Right hindlimb (tissue), 1 donor: ENCODE results near the gene KIF26B.

Experiments used
- DNase-seq: peaks from one replicate; pipeline ENCODE4 v3.0.0-alpha.2; 2018

Gene KIF26B

GRCh38 chr1:245363461-245364200 is 208.8 kb downstream of the KIF26B start:
- peak; percentile 58 for DNase-seq

GRCh38 chr1:245365095-245366020 is 210.6 kb downstream of the KIF26B start:
- no peak for DNase-seq

- no peak for DNase-seq
These were observed 212.1 kb downstream of the KIF26B start for GRCh38 chr1:245366886-245367285.

- DNase-seq: no peak
These were observed 215.5 kb downstream of the KIF26B start for GRCh38 chr1:245370175-245370825.

GRCh38 chr1:245370905-245371581 is 216.3 kb downstream of the KIF26B start:
- DNase-seq: no peak

GRCh38 chr1:245373131-245373530 is 218.3 kb downstream of the KIF26B start:
- DNase-seq: no peak

GRCh38 chr1:245375789-245376460 is 221.1 kb downstream of the KIF26B start:
- no peak for DNase-seq

GRCh38 chr1:245377854-245378253 is 223.1 kb downstream of the KIF26B start:
- DNase-seq: no peak

GRCh38 chr1:245378311-245378722 is 223.5 kb downstream of the KIF26B start:
- DNase-seq: no peak

- no peak for DNase-seq
These were observed 224.0 kb downstream of the KIF26B start for GRCh38 chr1:245378745-245379144.

GRCh38 chr1:245380790-245381535 is 226.2 kb downstream of the KIF26B start:
- DNase-seq: no peak

GRCh38 chr1:245382981-245383380 is 228.2 kb downstream of the KIF26B start:
- no peak for DNase-seq

GRCh38 chr1:245383396-245384330 is 228.9 kb downstream of the KIF26B start:
- DNase-seq: no peak

- DNase-seq: no peak
These were observed 231.6 kb downstream of the KIF26B start for GRCh38 chr1:245386297-245386971.

- DNase-seq: no peak
These were observed 233.9 kb downstream of the KIF26B start for GRCh38 chr1:245388687-245389086.

GRCh38 chr1:245389873-245390272 is 235.1 kb downstream of the KIF26B start:
- DNase-seq: no peak

GRCh38 chr1:245390975-245391374 is 236.2 kb downstream of the KIF26B start:
- DNase-seq: no peak

GRCh38 chr1:245393694-245394093 is 238.9 kb downstream of the KIF26B start:
- DNase-seq: no peak

- peak; percentile 42 for DNase-seq
These were observed 240.9 kb downstream of the KIF26B start for GRCh38 chr1:245395680-245396079.

- DNase-seq: no peak
These were observed 241.8 kb downstream of the KIF26B start for GRCh38 chr1:245396615-245397014.
